Effector memory CD8-positive, alpha-beta T cell (primary cell): ENCODE data around the gene SLC39A7.

Experiments used
- ATAC-seq: fragments of 150-1000 bp; cut with Tn5 transposase; replicated peaks from 2 replicates; pipeline ENCODE4 v1.10.0; 2021; ENCODE audit warnings: mild to moderate bottlenecking, moderate library complexity
- DNase-seq, 3 experiments: peaks; one replicate each; pipeline ENCODE4 v3.0.0; 2021
- H3K27ac Mint-ChIP-seq, 2 donors: one replicate each; pipeline ENCODE4 v1.8.0; 2022; ENCODE audit warnings: mild to moderate bottlenecking in 2 of 2, mixed read lengths in 2 of 2, moderate library complexity in 2 of 2
- H3K27me3 Mint-ChIP-seq, 2 donors: one replicate each; pipeline ENCODE4 v1.8.0; 2022; ENCODE audit warnings: mixed read lengths in 2 of 2
- H3K36me3 Mint-ChIP-seq: one replicate; pipeline ENCODE4 v1.8.0; 2022; ENCODE audit warnings: mild to moderate bottlenecking, moderate library complexity, mixed read lengths; ENCODE audit not compliant: insufficient read depth
- H3K4me1 Mint-ChIP-seq, 2 donors: one replicate each; pipeline ENCODE4 v1.8.0; 2022; ENCODE audit warnings: low read depth in 2 of 2, mixed read lengths in 2 of 2
- H3K4me3 Mint-ChIP-seq, 2 donors: one replicate each; pipeline ENCODE4 v1.8.0; 2022; ENCODE audit warnings: mild to moderate bottlenecking in 2 of 2, mixed read lengths in 2 of 2, moderate library complexity in 2 of 2
- H3K9me3 Mint-ChIP-seq, 2 donors: one replicate each; pipeline ENCODE4 v1.8.0; 2022; ENCODE audit warnings: mixed read lengths in 2 of 2

The SLC39A7 gene

GRCh38 chr6:33165581-33166258, 34.9 kb upstream of the SLC39A7 start:
- no peak for DNase-seq
- Mint-ChIP-seq H3K9me3 (no peaks in the 10 kb centered on the region), H3K27me3 (peaks cover 12 to 63% of the 10 kb centered on the region in 2 donors), H3K4me1 (peaks cover 10 to 15% of the 10 kb centered on the region in 2 donors), H3K27ac (peak overlapping the region in 1 of 2 donors; percentile 30), H3K4me3 (no peak overlapping the region), H3K36me3 (peaks cover 2% of the 10 kb centered on the region)
- ATAC-seq, result no peak

- H3K4me1 Mint-ChIP-seq, result peaks cover 6 to 10% of the 10 kb centered on the region in 2 donors
- no peak for ATAC-seq
- peak overlapping the region in 1 of 2 donors; percentile 30 for H3K27ac Mint-ChIP-seq
- H3K4me3 Mint-ChIP-seq, result no peak overlapping the region
- no peaks in the 10 kb centered on the region for H3K9me3 Mint-ChIP-seq
- DNase-seq, result no peak
- H3K36me3 Mint-ChIP-seq, result peaks cover 2% of the 10 kb centered on the region
- peaks cover 12 to 60% of the 10 kb centered on the region in 2 donors for H3K27me3 Mint-ChIP-seq
Observed at GRCh38 chr6:33166363-33166762, 34.3 kb upstream of the SLC39A7 start.

- Mint-ChIP-seq H3K4me3 (no peak overlapping the region), H3K9me3 (no peaks in the 10 kb centered on the region), H3K27ac (peak overlapping the region in 1 of 2 donors; percentile 30), H3K36me3 (peaks cover 2% of the 10 kb centered on the region), H3K4me1 (peaks cover 2 to 5% of the 10 kb centered on the region in 2 donors), H3K27me3 (peaks cover 12 to 55% of the 10 kb centered on the region in 2 donors)
- no peak for ATAC-seq
- DNase-seq, result no peak
Observed at GRCh38 chr6:33166811-33167210, 33.9 kb upstream of the SLC39A7 start.

DNA sequence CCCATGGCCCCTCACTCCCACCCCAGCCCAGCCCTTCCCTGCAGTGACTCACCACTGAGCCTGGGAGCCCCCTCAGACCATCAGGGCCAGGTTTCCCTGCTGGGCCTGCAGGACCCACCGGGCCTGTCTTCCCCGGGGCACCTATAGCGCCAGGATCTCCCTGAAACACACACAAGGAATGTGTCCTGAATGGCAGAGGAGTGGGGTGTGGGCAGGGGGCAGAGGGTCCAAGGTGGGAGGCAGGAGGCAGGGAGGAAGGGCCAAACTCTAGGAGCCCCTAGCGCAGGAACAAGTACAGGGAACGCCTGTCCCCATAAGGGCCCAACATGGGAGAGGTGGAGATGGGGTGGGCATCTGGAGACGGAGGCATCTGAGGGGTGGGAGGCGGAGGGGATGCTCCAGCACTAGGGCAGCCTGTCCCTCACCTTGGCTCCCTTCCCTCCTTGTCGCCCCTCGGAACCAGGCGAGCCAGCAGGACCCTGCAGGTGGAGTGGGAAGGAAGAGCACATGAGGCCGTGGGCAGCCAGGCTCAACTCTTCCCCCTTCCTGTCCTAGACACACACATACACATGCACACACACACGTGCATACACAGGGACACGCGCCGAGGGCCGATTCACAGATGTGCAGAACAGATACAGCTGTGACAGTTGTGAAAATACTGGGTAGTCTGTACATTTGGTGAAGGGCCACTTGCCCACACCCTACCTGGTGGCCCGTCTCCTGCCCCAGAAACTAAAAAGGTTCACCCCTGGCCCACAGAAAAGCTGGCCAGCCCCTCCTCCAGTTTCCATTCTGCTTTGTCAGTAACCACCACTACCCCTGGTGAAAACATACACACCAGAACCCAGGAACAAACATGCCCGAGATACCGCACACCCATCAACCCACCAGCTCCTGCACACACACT, 33.0 kb upstream of the SLC39A7 start:
- no peak overlapping the region for H3K4me3 Mint-ChIP-seq
- peak overlapping the region in 1 of 2 donors; percentile 59 for H3K27ac Mint-ChIP-seq
- H3K4me1 Mint-ChIP-seq, result peaks cover 0 to 3% of the 10 kb centered on the region in 2 donors
- H3K36me3 Mint-ChIP-seq, result peaks cover 2% of the 10 kb centered on the region
- ATAC-seq (no peak), DNase-seq (no peak)
- H3K9me3 Mint-ChIP-seq, result no peaks in the 10 kb centered on the region
- peaks cover 12 to 56% of the 10 kb centered on the region in 2 donors for H3K27me3 Mint-ChIP-seq

DNA sequence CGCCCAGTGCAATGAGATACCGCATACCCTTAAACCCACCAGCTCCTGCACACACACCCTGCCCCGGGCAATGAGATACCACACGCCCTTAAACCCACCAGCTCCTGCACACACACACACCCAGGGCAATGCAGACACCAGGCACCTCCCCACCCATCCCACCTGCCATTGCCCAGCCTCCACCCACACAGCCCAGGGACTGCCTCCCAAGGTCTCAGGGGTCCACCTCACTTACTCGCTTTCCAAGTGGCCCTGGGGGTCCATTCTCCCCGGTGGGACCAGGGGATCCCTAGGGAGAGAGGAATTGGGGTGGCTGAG, 32.4 kb upstream of the SLC39A7 start:
- DNase-seq (no peak), ATAC-seq (no peak)
- Mint-ChIP-seq H3K4me1 (peaks cover 0 to 3% of the 10 kb centered on the region in 2 donors), H3K36me3 (peaks cover 2% of the 10 kb centered on the region), H3K9me3 (no peaks in the 10 kb centered on the region), H3K4me3 (no peak overlapping the region), H3K27me3 (peaks cover 12 to 62% of the 10 kb centered on the region in 2 donors), H3K27ac (peak overlapping the region in 1 of 2 donors; percentile 59)

GRCh38 chr6:33168639-33169038, 32.0 kb upstream of the SLC39A7 start:
- ATAC-seq (no peak), DNase-seq (no peak)
- Mint-ChIP-seq H3K27me3 (peaks cover 12 to 62% of the 10 kb centered on the region in 2 donors), H3K36me3 (peaks cover 2% of the 10 kb centered on the region), H3K9me3 (no peaks in the 10 kb centered on the region), H3K27ac (peak overlapping the region in 1 of 2 donors; percentile 59), H3K4me1 (peaks cover 0 to 3% of the 10 kb centered on the region in 2 donors), H3K4me3 (no peak overlapping the region)

GRCh38 chr6:33169291-33170175, 31.1 kb upstream of the SLC39A7 start:
- H3K36me3 Mint-ChIP-seq, result peaks cover 2% of the 10 kb centered on the region
- H3K9me3 Mint-ChIP-seq, result no peaks in the 10 kb centered on the region
- DNase-seq (no peak), ATAC-seq (no peak)
- H3K27ac Mint-ChIP-seq, result peak overlapping the region in 1 of 2 donors; percentile 59
- no peaks in the 10 kb centered on the region for H3K4me1 Mint-ChIP-seq
- no peak overlapping the region for H3K4me3 Mint-ChIP-seq
- peaks cover 5 to 57% of the 10 kb centered on the region in 2 donors for H3K27me3 Mint-ChIP-seq

DNA sequence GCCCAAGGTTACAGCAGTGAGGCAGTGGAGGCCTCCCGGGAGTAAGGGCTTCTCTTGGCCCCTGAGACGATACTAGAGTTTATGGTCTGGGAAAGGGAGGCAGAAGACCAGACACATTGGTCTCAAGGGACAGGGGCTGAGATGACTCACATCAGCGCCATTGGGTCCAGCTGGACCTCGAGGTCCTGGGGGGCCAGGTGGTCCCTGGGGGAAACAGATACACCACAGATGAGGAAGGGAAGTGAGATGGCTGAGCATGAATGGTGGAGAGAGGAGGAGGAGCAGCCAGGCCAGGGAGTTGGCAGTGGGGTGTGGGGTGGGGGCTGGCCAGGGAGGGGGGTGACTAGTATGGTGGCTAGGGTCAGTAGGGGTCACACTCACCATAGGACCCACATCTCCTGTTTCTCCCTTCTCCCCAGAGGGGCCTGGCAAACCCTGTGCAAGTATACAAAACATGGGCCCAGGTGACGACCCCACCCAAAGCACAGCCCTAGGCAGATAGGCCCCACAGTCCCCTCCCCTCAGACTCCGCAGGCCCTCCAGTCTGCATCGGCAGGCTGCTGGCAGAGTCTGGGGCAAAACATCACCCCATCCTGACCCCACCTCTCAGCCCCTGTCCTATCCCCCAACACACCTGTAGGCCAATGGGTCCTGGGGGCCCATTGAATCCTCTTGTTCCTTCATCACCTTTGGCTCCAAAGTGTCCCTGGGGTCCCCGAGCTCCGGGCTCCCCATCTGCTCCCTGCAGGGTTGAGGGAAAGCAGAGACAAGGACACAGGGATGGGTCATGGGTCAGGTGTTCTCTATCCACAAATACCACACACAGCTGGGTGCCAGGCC, 30.3 kb upstream of the SLC39A7 start:
- no peak for ATAC-seq
- Mint-ChIP-seq H3K36me3 (peaks cover 2% of the 10 kb centered on the region), H3K9me3 (no peaks in the 10 kb centered on the region), H3K4me1 (no peaks in the 10 kb centered on the region), H3K27ac (no peak overlapping the region), H3K27me3 (peaks cover 5 to 59% of the 10 kb centered on the region in 2 donors), H3K4me3 (no peak overlapping the region)
- no peak for DNase-seq

GRCh38 chr6:33171016-33171879, 29.4 kb upstream of the SLC39A7 start:
- peaks cover 2% of the 10 kb centered on the region for H3K36me3 Mint-ChIP-seq
- peaks cover 1 to 59% of the 10 kb centered on the region in 2 donors for H3K27me3 Mint-ChIP-seq
- DNase-seq (no peak), ATAC-seq (no peak)
- no peaks in the 10 kb centered on the region for H3K4me1 Mint-ChIP-seq
- no peaks in the 10 kb centered on the region for H3K9me3 Mint-ChIP-seq
- H3K4me3 Mint-ChIP-seq, result no peak overlapping the region
- no peak overlapping the region for H3K27ac Mint-ChIP-seq

- Mint-ChIP-seq H3K36me3 (peaks cover 2% of the 10 kb centered on the region), H3K4me1 (no peaks in the 10 kb centered on the region), H3K27me3 (peaks cover 9 to 59% of the 10 kb centered on the region in 2 donors), H3K27ac (no peak overlapping the region), H3K9me3 (no peaks in the 10 kb centered on the region), H3K4me3 (no peak overlapping the region)
- DNase-seq, result no peak
- ATAC-seq, result no peak
Observed at GRCh38 chr6:33171880-33172687, 28.6 kb upstream of the SLC39A7 start.
